Measurements from ENCODE around the gene TTC22.

TTC22 gene

GRCh38 chr1:54808443-54809207 lies 7.5 kb upstream of the TTC22 start:
- DNase-seq (ENCODE audit: low spot score): no peak

DNA sequence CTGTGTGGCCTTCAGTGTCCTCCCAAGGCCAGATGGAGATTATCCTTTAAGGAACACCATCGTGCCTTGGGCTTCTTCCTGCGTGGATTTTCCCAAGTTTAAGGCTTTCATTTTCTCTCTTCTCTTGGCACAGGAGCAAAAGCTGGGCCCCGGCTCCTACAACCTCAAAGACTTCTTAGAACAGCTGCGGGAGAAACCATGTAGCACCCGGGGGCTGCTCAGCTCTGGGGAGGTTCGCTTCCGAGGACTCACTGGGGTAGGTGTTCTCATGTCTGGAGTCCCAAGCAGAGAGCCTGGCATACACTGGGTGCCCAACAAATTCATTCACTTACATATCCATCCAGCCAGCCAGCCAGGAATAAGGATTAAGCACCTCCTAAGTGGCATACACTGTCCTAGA lies 6.6 kb upstream of the TTC22 start:
- DNase-seq (ENCODE audit: low spot score): no peak

DNA sequence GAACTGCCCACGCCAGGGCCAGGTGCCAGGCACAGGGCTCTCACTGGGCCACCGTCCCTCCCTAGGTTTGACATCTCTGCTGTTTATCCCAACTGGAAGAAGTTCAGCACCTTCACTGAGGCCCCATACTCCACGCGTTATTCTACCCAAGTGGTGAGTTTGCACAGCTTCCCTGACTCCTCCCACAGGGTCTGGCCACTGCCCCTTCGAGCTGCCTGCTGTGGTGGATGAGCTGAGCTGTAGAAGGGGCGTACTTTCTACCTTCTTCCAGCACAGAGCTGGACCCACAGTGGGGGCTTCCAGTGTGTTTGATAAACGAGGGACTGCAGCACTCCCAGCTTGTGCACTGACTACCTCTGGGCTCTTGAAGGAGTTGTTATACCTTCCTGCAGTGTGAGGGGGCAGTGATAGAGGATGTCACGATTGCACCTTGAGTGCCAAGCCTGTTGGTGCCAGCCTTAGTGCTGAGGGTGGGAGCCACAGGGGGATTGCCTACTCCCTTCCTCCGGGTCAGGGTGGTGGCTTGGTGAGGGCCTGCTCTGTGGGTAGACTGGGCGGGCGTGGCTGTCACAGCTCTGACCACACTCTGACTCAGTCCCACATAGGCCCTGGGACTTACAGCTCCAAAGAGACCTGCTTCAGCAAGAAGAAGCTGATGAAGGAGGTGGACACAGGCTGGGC lies 5.9 kb upstream of the TTC22 start:
- DNase-seq (ENCODE audit: low spot score): no peak

DNA sequence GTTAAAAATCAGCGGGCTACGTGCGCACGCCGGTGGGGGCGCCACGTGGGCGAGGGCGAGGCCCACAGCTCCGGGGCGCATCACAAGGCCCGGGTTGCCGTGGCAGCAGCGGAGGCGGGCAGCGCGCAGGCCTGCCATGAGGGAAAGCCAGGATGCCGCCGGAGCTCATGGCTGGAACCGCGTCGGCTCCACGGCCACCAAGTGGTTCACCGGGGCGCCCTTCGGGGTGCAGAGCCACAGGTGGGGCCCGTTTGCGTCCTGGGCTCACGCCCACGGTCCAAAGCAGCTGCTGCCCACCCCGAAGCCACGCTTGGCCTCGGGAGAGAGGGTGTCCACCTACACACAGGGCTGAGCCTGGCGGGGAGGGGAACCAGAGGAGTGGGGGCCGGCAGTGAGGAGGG lies 4.9 kb upstream of the TTC22 start:
- no peak for DNase-seq (ENCODE audit: low spot score)

DNA sequence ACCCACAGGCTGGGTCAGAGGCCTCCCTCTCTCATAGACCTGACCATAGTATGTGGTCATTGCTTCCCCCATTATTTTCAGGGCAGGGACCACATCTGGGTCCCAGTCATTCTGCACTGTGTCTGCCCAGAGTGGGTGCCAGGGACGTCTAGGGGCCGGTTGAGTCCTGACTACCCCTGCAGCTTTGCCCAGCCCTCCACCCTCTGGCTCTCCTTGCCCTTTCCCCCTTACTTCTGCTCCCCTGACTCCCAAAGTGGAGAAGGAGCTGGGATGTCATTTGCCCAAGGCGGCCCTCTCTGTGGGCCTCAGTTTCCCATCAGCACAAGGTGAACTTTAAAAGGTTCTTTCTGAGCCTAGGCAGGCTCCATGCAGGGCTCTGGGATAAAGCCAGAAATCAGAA lies 4.3 kb upstream of the TTC22 start:
- DNase-seq (ENCODE audit: low spot score): no peak

DNA sequence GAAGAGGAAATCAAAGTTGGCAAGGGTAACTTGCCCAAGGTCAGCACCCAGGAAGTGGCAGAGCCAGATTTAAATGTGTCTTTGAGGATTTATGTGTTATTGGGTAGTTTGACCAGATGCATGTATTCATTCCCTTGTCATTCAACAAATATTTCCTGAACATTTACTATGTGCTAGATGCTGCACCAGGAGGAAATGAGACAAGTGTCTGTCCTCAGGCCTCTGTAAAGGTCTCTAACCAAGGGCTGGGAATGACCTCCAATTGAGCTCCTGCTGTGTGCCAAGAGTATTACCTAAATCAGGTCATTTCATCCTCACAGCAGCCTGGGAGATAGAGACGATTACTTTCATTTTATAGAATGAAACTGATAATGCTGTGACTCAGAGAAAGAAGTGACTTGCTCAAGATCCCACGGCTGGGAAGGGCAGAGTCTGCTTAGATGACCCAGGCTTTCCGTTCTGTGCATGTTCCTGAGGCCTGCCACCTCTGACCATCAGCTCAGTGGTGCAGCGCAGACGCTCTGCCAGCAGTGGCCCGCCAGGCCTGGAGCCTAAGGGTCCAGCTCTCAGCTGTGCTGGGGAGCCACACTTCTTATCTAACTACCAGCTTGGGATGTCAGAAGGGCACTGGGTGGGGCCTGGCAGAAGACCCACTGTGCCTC lies 3.5 kb upstream of the TTC22 start:
- no peak for DNase-seq (ENCODE audit: low spot score)

DNA sequence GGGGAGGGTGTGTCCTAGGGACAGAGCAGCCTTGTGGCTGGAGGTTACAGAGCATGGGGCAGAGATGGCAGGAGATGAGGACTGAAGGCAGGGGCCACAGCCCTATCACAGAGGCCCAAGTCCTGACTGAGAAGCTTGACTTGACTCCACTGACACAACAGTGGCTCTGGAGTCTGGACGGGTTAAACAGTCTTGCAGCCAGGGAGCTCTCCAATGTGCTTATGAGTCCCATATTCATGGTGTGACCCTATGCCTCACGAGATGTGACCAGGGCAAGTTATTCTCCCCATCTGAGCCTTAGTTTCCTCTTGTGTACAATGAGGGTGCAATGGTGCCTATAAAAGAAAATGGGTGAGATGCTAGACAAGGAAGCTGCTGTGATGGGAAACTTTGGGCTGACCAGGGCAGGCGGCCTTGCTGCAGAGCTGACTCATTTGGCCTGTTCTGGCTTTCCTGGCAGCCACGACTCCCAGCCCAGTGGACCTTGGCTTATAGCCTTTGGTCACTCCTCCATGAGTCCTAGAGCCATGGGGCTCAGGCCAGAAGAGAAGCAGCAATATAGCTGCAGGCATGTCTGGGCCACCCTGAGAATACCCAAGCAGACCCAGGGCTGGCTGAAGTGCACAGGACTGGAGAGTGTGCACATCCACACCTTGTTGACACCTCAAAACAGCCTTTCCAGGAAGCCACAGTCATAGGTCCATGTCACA lies 2.8 kb upstream of the TTC22 start:
- DNase-seq (ENCODE audit: low spot score): peak; percentile 73

- no peak for DNase-seq (ENCODE audit: low spot score)
These were observed 853 bp downstream of the TTC22 start for GRCh38 chr1:54800041-54800898.

- DNase-seq (ENCODE audit: low spot score): no peak
These were observed 2.1 kb downstream of the TTC22 start for GRCh38 chr1:54798769-54799641.

DNA sequence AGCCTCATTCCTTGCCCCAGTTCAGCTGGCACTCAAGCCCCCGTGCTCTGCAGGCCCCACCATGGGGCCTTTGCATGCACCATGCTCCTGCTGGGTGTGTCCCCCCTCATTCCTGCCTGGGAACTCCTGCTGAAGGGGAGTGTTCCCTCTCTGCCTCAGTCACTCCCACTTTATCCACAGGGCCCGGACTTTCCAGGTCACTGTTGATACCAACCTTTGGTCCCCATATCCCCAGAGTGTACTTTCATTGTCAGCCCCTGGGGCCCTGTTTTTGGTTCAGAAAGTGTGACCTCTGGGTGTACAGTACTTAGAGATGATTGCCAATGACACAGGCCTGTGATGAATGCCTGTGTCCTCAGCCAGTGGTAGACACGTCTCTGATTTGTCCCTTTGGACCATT lies 2.9 kb downstream of the TTC22 start:
- DNase-seq (ENCODE audit: low spot score): no peak

GRCh38 chr1:54796902-54797301 lies 4.2 kb downstream of the TTC22 start:
- no peak for DNase-seq (ENCODE audit: low spot score)

- DNase-seq (ENCODE audit: low spot score): no peak
These were observed 5.2 kb downstream of the TTC22 start for GRCh38 chr1:54795841-54796468.

DNA sequence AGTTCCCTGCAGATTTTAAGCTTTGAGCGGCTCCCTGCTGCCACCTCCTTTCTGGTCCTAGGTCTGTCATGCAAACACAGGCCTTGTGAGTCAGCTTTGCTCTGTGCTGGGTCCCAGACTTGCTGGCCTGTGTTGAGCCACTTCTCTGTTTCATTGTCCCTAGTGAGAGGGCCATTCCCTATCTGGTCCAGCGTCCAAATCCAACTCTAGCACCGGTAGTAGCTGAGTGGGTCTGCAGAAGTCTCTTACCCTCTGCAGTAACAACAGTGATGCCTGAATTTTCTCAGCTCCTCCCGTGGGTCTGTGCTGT lies 5.8 kb downstream of the TTC22 start:
- no peak for DNase-seq (ENCODE audit: low spot score)

GRCh38 chr1:54794451-54795355 lies 6.4 kb downstream of the TTC22 start:
- DNase-seq (ENCODE audit: low spot score): peak; percentile 49

DNA sequence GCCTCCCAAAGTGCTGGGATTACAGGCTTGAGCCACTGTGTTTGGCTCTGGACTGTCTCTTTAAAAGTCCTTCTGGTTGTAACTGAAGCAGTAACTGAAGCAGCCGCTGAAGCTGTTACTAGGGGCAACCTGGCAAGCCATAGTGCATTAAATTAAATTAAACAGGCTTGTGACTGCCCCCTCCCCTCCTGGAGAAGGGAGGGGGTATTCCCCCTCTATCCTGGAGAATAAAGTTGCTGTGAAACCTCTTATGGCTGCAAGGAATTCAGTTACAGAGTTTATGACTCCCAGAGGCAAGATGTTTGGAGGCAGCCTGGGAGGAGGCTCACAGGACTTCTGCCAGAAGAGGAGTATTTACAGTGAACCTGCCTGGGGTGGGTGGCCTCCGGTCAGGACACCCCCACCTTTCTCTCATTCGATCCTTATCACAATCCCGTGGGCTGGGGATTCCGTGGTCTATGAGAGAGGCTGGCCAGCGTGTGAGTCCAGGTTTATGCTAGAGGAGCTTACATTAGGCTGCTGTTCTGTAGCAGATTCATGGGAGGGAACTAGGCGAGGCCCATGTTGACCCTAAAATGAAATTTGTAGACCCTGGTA lies 8.3 kb downstream of the TTC22 start:
- no peak for DNase-seq (ENCODE audit: low spot score)

DNA sequence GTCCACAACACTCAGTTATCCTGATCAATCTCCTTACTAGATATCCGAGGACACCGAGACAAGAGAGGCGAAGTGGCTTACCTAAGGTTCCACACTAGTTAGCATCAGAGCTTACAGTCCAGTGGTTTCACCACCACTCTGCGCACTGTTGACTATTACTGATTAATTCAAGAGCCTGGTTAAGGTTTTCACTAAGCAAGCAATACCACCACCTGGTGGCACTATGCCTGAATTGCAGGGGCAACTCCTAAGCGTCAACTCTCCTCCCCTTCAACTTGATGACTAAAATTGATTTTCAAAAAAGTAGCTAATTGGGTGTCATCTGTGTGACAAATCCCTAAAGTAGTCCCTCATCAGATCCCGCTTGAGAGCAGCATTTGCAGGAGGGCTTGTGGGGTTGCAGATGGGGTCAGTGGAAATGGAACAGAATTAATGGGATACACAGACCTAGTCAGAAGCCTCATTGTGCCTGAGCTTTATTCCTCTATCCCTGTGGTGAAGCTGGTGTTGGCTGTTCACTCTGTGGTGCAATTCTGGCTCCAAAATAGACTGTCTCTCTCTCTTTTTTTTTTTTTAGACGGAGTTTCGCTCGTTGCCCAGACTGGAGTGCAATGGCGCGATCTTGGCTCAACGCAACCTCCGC lies 9.1 kb downstream of the TTC22 start:
- DNase-seq (ENCODE audit: low spot score): peak; percentile 61

DNA sequence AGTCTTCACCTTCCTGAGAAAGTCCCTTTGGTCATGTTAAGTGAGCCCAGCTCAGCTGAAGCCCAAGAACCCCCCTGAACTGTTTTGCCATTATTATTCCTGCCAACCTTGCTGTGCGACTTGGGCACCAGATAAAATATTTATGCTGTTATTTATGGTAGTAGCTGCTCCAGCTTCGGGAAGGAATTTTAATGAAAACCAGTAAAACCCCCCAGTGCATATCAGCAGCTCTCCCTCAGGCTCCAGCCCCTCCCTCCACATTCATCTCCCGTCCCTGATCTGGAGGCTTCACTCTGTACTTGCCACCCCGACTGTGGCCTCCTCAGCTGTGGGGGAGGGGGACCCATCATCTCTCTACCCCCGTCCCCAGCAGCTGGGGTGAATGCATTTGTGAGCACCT lies 12.7 kb downstream of the TTC22 start:
- DNase-seq (ENCODE audit: low spot score): no peak

- no peak for DNase-seq (ENCODE audit: low spot score)
These were observed 13.5 kb downstream of the TTC22 start for GRCh38 chr1:54787604-54788003.

All from AG08396 (cell line).